ENCODE measurements around the gene ATP2C2.

The ATP2C2 gene

GRCh38 chr16:84324434-84325262, 43.7 kb upstream of the ATP2C2 start:
- TF ChIP-seq CTCF (IDR thresholded peaks at IDR 0.05) = no peak

- no peak for TF ChIP-seq CTCF (IDR thresholded peaks at IDR 0.05)
Observed at GRCh38 chr16:84326545-84326944, 41.8 kb upstream of the ATP2C2 start.

GRCh38 chr16:84327926-84328505, 40.3 kb upstream of the ATP2C2 start:
- TF ChIP-seq CTCF (IDR thresholded peaks at IDR 0.05) = no peak

- TF ChIP-seq CTCF (IDR thresholded peaks at IDR 0.05) = no peak
Observed at GRCh38 chr16:84329016-84329415, 39.3 kb upstream of the ATP2C2 start.

- no peak for TF ChIP-seq CTCF (IDR thresholded peaks at IDR 0.05)
Observed at GRCh38 chr16:84329843-84330684, 38.3 kb upstream of the ATP2C2 start.

- no peak for TF ChIP-seq CTCF (IDR thresholded peaks at IDR 0.05)
Observed at GRCh38 chr16:84330685-84331050, 37.7 kb upstream of the ATP2C2 start.

- no peak for TF ChIP-seq CTCF (IDR thresholded peaks at IDR 0.05)
Observed at GRCh38 chr16:84331998-84332780, 36.1 kb upstream of the ATP2C2 start.
